OCI-LY1 (cell line): Measurements from ENCODE around the gene SEPTIN8.

Source experiments
- EZH2 ChIP-seq: fragments of 200-600 bp; sonication (generic), shearing (Covaris generic); IDR thresholded peaks from 2 replicates; pipeline ENCODE4 v1.8.0; 2017; ENCODE audit warnings: borderline replicate concordance, mixed run types, mild to moderate bottlenecking, antibody characterized with exemption, low read length, moderate library complexity, mixed read lengths
- TF ChIP-seq, protein P1 (sequence below): fragments of 200-600 bp; sonication (generic), shearing (Covaris generic); IDR thresholded peaks from 2 replicates; pipeline ENCODE4 v1.5.1; 2017; ENCODE audit warnings: mild to moderate bottlenecking, antibody characterized with exemption, low read length, moderate library complexity, mixed read lengths

GRCh38 chr5:132771503-132771998 lies 5.5 kb downstream of the SEPTIN8 start:
- TF ChIP-seq, protein P1, sequence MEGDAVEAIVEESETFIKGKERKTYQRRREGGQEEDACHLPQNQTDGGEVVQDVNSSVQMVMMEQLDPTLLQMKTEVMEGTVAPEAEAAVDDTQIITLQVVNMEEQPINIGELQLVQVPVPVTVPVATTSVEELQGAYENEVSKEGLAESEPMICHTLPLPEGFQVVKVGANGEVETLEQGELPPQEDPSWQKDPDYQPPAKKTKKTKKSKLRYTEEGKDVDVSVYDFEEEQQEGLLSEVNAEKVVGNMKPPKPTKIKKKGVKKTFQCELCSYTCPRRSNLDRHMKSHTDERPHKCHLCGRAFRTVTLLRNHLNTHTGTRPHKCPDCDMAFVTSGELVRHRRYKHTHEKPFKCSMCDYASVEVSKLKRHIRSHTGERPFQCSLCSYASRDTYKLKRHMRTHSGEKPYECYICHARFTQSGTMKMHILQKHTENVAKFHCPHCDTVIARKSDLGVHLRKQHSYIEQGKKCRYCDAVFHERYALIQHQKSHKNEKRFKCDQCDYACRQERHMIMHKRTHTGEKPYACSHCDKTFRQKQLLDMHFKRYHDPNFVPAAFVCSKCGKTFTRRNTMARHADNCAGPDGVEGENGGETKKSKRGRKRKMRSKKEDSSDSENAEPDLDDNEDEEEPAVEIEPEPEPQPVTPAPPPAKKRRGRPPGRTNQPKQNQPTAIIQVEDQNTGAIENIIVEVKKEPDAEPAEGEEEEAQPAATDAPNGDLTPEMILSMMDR, result no peak
- no peak for TF ChIP-seq EZH2
